ENCODE measurements around the gene GABRE. TPM values are rescaled to one million over a fixed set of nuclear protein-coding genes. Genes with fewer than 3 reads are reported as not detected.

GABRE gene
- total and polyA plus RNA-seq, 8 donors: 4.2 to 51.4 (median 12.8) TPM

DNA sequence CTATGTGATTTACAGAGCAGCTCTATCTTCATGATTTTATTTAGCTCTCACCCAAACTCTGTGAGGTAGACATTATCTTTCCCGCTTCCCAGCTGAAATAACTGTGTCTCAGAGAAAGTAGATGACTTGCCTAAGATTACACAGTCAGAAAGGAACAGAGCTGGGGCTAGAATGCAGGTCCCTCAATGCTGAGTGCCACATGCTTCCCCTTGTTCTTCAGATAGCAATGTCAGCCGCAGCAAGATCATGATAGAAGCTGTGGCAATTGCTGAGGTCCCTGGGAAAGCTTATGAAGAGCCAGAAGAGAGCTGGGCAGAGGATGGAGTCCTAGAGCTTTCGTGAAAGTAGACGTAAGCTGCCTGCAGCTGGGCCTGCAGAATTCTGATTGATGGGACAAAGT, 11.1 kb upstream of the GABRE start:
- WGBS, 2 donors: 69 to 87% methylated on average over 4 of the region's 4 CpGs
- TF ChIP-seq, protein P1, sequence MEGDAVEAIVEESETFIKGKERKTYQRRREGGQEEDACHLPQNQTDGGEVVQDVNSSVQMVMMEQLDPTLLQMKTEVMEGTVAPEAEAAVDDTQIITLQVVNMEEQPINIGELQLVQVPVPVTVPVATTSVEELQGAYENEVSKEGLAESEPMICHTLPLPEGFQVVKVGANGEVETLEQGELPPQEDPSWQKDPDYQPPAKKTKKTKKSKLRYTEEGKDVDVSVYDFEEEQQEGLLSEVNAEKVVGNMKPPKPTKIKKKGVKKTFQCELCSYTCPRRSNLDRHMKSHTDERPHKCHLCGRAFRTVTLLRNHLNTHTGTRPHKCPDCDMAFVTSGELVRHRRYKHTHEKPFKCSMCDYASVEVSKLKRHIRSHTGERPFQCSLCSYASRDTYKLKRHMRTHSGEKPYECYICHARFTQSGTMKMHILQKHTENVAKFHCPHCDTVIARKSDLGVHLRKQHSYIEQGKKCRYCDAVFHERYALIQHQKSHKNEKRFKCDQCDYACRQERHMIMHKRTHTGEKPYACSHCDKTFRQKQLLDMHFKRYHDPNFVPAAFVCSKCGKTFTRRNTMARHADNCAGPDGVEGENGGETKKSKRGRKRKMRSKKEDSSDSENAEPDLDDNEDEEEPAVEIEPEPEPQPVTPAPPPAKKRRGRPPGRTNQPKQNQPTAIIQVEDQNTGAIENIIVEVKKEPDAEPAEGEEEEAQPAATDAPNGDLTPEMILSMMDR (IDR thresholded peaks at IDR 0.05): no peak
- Histone ChIP-seq H3K36me3 (no peaks in the 10 kb centered on the region), H3K27ac (no peak overlapping the region), H3K27me3 (peaks cover 0 to 4% (median 0%) of the 10 kb centered on the region in 4 donors), H3K9me3 (no peaks in the 10 kb centered on the region), H3K4me3 (no peak overlapping the region), H3K4me1 (no peaks in the 10 kb centered on the region)
- no peak for ATAC-seq
- no peak for DNase-seq
- no peak for FAIRE-seq
- intact Hi-C loops (cut with DNase I): no loop called here

DNA sequence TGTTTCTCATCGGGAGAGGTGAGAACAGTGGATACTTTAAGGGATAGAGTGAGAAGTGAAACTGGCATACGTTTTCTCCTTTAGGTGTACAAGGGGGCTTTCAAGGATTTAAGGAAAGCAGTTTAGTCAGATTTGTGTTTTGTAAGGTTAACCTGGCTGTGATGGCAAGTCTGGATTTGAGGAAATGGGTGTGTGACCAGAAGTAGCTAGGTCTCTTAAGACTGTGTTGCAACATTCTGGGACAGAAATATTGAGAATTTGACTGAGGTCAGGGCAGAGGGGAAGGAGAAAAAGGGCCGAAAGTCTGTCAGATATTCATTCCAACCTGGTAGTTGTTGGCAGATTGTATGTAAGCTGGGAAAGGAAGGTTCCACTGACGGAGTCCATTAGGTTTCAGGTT, 10.4 kb upstream of the GABRE start:
- 49 to 71% methylated on average over 4 of the region's 4 CpGs for WGBS, 2 donors
- ATAC-seq: no peak

DNA sequence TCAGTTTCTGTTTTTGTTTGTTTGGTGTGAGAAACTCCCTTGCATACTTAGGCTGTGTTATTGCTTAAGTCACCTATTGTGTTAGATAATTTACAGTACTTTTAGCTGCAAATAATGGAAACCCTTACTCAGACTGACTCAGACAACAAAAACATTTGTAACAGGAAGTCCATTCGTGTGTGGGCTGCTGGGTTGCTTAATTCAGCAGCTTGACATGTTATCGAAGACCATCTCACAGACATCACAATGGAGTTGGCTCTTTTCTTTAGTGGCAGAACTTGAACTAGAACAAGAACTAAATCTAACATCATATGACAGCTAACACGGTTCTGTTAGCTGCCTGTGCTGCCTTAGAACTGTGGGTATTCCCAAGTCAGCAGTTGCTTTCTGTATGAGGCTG, 9.9 kb upstream of the GABRE start:
- Histone ChIP-seq H3K27ac (no peak overlapping the region), H3K4me3 (no peak overlapping the region), H3K36me3 (no peaks in the 10 kb centered on the region), H3K4me1 (no peaks in the 10 kb centered on the region), H3K27me3 (peaks cover 0 to 4% (median 0%) of the 10 kb centered on the region in 4 donors), H3K9me3 (no peaks in the 10 kb centered on the region)
- WGBS, 2 donors: 40 to 42% methylated on average over 3 of the region's 3 CpGs
- TF ChIP-seq, protein P1 (IDR thresholded peaks at IDR 0.05): no peak
- ATAC-seq (peak in 2 of 4 donors; percentile 34 to 36), FAIRE-seq (no peak), DNase-seq (no peak)
- intact Hi-C loops (cut with DNase I): no loop called here

More for the DNA sequence above, 10.4 kb upstream of the GABRE start:
- H3K27me3 ChIP-seq: peaks cover 0 to 4% (median 0%) of the 10 kb centered on the region in 4 donors
- no peak overlapping the region for H3K27ac ChIP-seq
- no peaks in the 10 kb centered on the region for H3K4me1 ChIP-seq
- TF ChIP-seq, protein P1 (IDR thresholded peaks at IDR 0.05): no peak
- no peak overlapping the region for H3K4me3 ChIP-seq
- no peaks in the 10 kb centered on the region for H3K36me3 ChIP-seq
- FAIRE-seq (no peak), DNase-seq (no peak)
- intact Hi-C loops (cut with DNase I): no loop called here
- H3K9me3 ChIP-seq: no peaks in the 10 kb centered on the region

DNA sequence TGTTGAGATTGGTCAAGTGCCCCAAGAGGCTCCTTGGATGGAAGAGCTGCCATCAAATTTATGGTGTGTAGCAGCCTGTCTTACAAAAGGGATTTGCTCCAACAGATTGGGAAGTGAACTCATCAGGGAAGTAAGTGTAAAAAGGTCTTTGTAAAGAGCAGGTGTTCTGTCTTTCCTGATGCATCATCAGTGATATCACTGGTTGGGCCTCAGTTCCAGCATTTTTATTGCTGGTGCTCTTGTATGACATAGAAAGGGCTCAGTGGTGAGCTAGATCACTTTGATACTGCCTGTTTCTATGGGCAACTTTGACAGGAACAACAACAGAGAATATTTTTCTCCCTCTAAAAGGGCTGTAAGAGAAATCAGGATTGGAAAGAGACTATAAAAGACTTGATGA, 8.7 kb upstream of the GABRE start:
- no peaks in the 10 kb centered on the region for H3K4me1 ChIP-seq
- ATAC-seq: no peak
- H3K4me3 ChIP-seq: no peak overlapping the region
- peaks cover 0 to 4% (median 0%) of the 10 kb centered on the region in 4 donors for H3K27me3 ChIP-seq
- TF ChIP-seq, protein P1 (IDR thresholded peaks at IDR 0.05): no peak
- DNase-seq: no peak
- H3K27ac ChIP-seq: peak overlapping the region in 1 of 4 donors; percentile 8
- no peak for FAIRE-seq
- no peaks in the 10 kb centered on the region for H3K36me3 ChIP-seq
- intact Hi-C loops (cut with DNase I): no loop called here
- no peaks in the 10 kb centered on the region for H3K9me3 ChIP-seq

DNA sequence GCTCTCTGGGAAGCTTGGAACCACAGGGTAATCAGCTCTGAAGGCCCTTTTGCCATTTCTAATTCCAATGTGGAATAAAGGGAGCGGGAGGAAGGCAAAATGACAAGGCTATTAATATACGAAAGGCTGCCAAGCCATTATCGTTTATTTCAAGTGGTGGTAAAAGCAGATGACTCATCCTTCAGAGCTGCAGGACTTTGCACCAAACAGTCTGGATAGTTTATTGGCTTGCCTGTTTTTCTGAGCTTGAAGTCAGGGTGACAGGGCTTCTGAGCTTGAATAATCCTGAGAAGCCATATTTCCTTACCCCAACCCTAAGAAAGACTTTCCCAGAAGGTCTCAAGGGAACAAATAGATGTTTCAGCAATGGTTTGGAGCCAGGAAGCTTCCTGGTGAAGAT, 7.7 kb upstream of the GABRE start:
- peak overlapping the region in 2 of 4 donors; percentile 15 to 28 for H3K27ac ChIP-seq
- ATAC-seq (peak; percentile 62 to 81 (median 74)), FAIRE-seq (no peak), DNase-seq (no peak)
- no peaks in the 10 kb centered on the region for H3K9me3 ChIP-seq
- no peaks in the 10 kb centered on the region for H3K4me1 ChIP-seq
- intact Hi-C loops (cut with DNase I): no loop called here
- H3K36me3 ChIP-seq: no peaks in the 10 kb centered on the region
- TF ChIP-seq, protein P1 (IDR thresholded peaks at IDR 0.05): no peak
- 19 to 47% methylated on average over 3 of the region's 3 CpGs for WGBS, 2 donors
- peaks cover 0 to 4% (median 0%) of the 10 kb centered on the region in 4 donors for H3K27me3 ChIP-seq
- no peak overlapping the region for H3K4me3 ChIP-seq

All from pancreas (tissue), 10 donors.